ENCODE data around the gene ZRANB3.

The ZRANB3 gene

DNA sequence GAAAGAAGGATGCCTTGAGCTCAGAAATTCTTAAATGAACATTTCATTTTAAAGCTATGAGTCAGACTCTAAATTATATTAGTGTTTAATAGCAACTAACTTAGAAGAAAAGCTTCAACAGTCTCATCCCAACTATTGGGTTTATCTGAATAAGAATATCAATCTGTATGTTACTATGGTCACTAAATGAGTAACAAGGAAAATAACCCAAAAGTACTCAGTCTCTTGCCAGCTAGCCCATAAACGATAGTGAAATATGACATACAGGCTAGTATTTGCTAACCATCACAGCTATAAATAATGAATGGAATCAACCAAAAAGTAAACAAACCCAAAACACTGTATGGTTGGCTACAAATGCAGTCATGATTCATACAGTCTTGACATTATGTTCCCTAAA is 304.1 kb downstream of the ZRANB3 start:
- no peak overlapping the region for H2AFZ ChIP-seq (ENCODE audit: low read length)
- H3K4me1 ChIP-seq (ENCODE audit: low read length) = no peaks in the 10 kb centered on the region
- H4K20me1 ChIP-seq (ENCODE audit: insufficient read depth, low read length) = no peaks in the 10 kb centered on the region
- H3K79me2 ChIP-seq (ENCODE audit: low read length) = no peaks in the 10 kb centered on the region
- no peaks in the 10 kb centered on the region for H3K36me3 ChIP-seq (replicated peaks; ENCODE audit: insufficient read depth, low read length)
- no peak overlapping the region for H3K9ac ChIP-seq (ENCODE audit: low read length)
- H3K4me2 ChIP-seq (ENCODE audit: low read depth, low read length) = no peak overlapping the region
- no peak overlapping the region for H3K27ac ChIP-seq (ENCODE audit: low read length)
- H3K9me2 ChIP-seq (replicated peaks; ENCODE audit: insufficient read depth, low read length) = no peaks in the 10 kb centered on the region
- DNase-seq = no peak
- TF ChIP-seq CTCF (IDR thresholded peaks at IDR 0.05; ENCODE audit: low read length) (no peak), EZH2 (optimal IDR thresholded peaks at IDR 0.05; ENCODE audit: low read depth, low read length) (no peak), EZH2phosphoT487 (IDR thresholded peaks at IDR 0.05; ENCODE audit: low read length) (no peak)
- H3F3A ChIP-seq (ENCODE audit: insufficient read depth, low read length) = no peaks in the 10 kb centered on the region
- no peak overlapping the region for H3K4me3 ChIP-seq (ENCODE audit: low read length)
- H3K9me3 ChIP-seq (replicated peaks; ENCODE audit: insufficient read depth, low read length) = no peaks in the 10 kb centered on the region
- H3K27me3 ChIP-seq (replicated peaks; ENCODE audit: insufficient read depth, low read length) = no peaks in the 10 kb centered on the region

DNA sequence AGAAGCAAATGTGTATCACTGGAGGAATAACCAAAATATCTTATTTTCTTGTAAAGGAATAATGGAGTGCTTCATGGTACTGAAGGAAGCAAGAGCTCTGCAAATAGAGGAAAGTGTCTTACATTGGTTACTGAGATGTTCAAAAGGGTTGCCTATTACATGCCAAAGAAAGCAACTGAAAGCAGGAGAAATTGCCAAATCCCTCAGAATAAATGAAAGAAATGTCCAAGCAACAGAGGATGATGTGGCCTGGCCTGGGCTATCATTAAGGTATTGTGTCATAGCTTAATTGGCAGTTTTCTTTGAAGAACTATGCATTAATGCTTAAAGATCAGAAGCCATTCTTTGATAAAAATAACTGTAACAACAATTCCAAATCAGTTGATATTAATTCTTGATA is 305.2 kb downstream of the ZRANB3 start:
- TF ChIP-seq EZH2phosphoT487 (IDR thresholded peaks at IDR 0.05; ENCODE audit: low read length) = no peak
- no peak for TF ChIP-seq EZH2 (optimal IDR thresholded peaks at IDR 0.05; ENCODE audit: low read depth, low read length)
- no peak for TF ChIP-seq CTCF (IDR thresholded peaks at IDR 0.05; ENCODE audit: low read length)
- Histone ChIP-seq H3K9me3 (replicated peaks; ENCODE audit: insufficient read depth, low read length) (no peaks in the 10 kb centered on the region), H2AFZ (ENCODE audit: low read length) (no peak overlapping the region), H3K36me3 (replicated peaks; ENCODE audit: insufficient read depth, low read length) (no peaks in the 10 kb centered on the region), H3K9ac (ENCODE audit: low read length) (no peak overlapping the region), H3K79me2 (ENCODE audit: low read length) (no peaks in the 10 kb centered on the region), H3K4me2 (ENCODE audit: low read depth, low read length) (no peak overlapping the region), H4K20me1 (ENCODE audit: insufficient read depth, low read length) (no peaks in the 10 kb centered on the region), H3K4me3 (ENCODE audit: low read length) (no peak overlapping the region), H3K4me1 (ENCODE audit: low read length) (no peaks in the 10 kb centered on the region), H3K27ac (ENCODE audit: low read length) (no peak overlapping the region), H3F3A (ENCODE audit: insufficient read depth, low read length) (no peaks in the 10 kb centered on the region), H3K27me3 (replicated peaks; ENCODE audit: insufficient read depth, low read length) (no peaks in the 10 kb centered on the region), H3K9me2 (replicated peaks; ENCODE audit: insufficient read depth, low read length) (no peaks in the 10 kb centered on the region)
- no peak for DNase-seq

DNA sequence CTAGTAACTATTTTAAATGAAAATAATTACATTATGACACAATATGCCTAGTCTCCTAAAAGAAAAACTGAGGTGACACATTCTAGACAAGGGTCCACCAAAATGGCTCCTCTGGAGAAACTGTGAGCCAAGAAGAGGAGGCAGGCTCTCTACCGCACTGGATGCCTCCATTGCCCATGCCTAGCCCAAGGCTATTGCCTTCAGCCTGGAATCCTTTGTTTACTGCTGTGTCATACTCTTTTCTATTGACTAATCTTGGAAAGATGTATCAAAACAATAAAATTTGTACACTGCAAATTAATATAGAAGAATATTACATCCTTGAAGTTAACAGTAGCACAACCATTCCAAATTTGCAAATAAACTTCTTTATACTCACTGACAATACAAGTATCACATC is 311.8 kb downstream of the ZRANB3 start:
- no peak overlapping the region for H3K27ac ChIP-seq (ENCODE audit: low read length)
- H3K4me1 ChIP-seq (ENCODE audit: low read length) = no peaks in the 10 kb centered on the region
- no peaks in the 10 kb centered on the region for H3K27me3 ChIP-seq (replicated peaks; ENCODE audit: insufficient read depth, low read length)
- H3F3A ChIP-seq (ENCODE audit: insufficient read depth, low read length) = no peaks in the 10 kb centered on the region
- no peaks in the 10 kb centered on the region for H3K9me3 ChIP-seq (replicated peaks; ENCODE audit: insufficient read depth, low read length)
- no peak overlapping the region for H3K4me2 ChIP-seq (ENCODE audit: low read depth, low read length)
- H4K20me1 ChIP-seq (ENCODE audit: insufficient read depth, low read length) = no peaks in the 10 kb centered on the region
- no peak for DNase-seq
- H3K9me2 ChIP-seq (replicated peaks; ENCODE audit: insufficient read depth, low read length) = no peaks in the 10 kb centered on the region
- no peak overlapping the region for H3K9ac ChIP-seq (ENCODE audit: low read length)
- H3K4me3 ChIP-seq (ENCODE audit: low read length) = no peak overlapping the region
- H3K79me2 ChIP-seq (ENCODE audit: low read length) = no peaks in the 10 kb centered on the region
- no peaks in the 10 kb centered on the region for H3K36me3 ChIP-seq (replicated peaks; ENCODE audit: insufficient read depth, low read length)
- TF ChIP-seq CTCF (IDR thresholded peaks at IDR 0.05; ENCODE audit: low read length) (no peak), EZH2phosphoT487 (IDR thresholded peaks at IDR 0.05; ENCODE audit: low read length) (no peak), EZH2 (optimal IDR thresholded peaks at IDR 0.05; ENCODE audit: low read depth, low read length) (no peak)
- H2AFZ ChIP-seq (ENCODE audit: low read length) = no peak overlapping the region

Measured in MM.1S (cell line).